Peyer's patch (tissue), 4 donors: ENCODE measurements around the gene DDX4.

Experiments used
- POLR2A ChIP-seq, 2 donors: fragments of 450-650 bp; IDR thresholded peaks; one replicate each; pipeline ENCODE4 v1.5.1; 2017; ENCODE audit warnings: antibody characterized with exemption in 2 of 2, mild to moderate bottlenecking in 2 of 2, moderate library complexity in 2 of 2
- TF ChIP-seq, protein P1 (sequence below), 6 experiments: fragments of 450-650 bp in 4 of 6; fragments of 200-600 bp in 2 of 6; sonication (generic) in 1 of 6; IDR thresholded peaks; one replicate each; pipeline ENCODE4 v1.5.1; 2017 to 2019; ENCODE audit warnings: antibody characterized with exemption in 6 of 6, mild to moderate bottlenecking in 3 of 6, moderate library complexity in 1 of 6

DNA sequence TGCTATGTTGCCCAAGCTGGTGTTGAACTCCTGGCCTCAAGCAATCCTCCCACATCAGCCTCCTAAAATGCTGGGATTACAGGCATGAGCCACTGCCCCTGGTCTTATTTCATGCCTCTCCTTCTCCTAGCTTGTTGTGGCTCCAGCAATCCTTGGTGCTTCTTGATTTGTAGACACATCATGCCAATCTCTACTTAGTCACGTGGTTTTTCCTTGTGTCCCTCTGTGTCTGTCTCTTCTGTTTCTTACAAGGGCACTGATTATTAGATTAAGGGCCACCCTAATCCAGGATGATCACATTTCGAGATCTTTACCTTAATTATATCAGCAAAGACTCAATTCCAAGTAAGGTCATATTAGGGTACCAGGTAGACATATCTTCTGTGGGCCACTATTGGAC, 104.1 kb downstream of the DDX4 start:
- TF ChIP-seq, protein P1, sequence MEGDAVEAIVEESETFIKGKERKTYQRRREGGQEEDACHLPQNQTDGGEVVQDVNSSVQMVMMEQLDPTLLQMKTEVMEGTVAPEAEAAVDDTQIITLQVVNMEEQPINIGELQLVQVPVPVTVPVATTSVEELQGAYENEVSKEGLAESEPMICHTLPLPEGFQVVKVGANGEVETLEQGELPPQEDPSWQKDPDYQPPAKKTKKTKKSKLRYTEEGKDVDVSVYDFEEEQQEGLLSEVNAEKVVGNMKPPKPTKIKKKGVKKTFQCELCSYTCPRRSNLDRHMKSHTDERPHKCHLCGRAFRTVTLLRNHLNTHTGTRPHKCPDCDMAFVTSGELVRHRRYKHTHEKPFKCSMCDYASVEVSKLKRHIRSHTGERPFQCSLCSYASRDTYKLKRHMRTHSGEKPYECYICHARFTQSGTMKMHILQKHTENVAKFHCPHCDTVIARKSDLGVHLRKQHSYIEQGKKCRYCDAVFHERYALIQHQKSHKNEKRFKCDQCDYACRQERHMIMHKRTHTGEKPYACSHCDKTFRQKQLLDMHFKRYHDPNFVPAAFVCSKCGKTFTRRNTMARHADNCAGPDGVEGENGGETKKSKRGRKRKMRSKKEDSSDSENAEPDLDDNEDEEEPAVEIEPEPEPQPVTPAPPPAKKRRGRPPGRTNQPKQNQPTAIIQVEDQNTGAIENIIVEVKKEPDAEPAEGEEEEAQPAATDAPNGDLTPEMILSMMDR (IDR thresholded peaks at IDR 0.05), result no peak
- no peak for TF ChIP-seq POLR2A (IDR thresholded peaks at IDR 0.05)
